HG03342 (cell line): ENCODE data around the gene FAIM.
"Not testable (repeated sequence)": the region's sequence is repeated elsewhere in the genome, so short reads cannot be mapped to it uniquely, and the experiment has no call there.

ENCODE experiments used
- ATAC-seq: cut with Tn5 transposase; IDR thresholded peaks from one replicate; pipeline ENCODE4 v1.9.1; 2021; ENCODE audit warnings: mild to moderate bottlenecking, moderate library complexity; ENCODE audit not compliant: unreplicated experiment

Gene FAIM

DNA sequence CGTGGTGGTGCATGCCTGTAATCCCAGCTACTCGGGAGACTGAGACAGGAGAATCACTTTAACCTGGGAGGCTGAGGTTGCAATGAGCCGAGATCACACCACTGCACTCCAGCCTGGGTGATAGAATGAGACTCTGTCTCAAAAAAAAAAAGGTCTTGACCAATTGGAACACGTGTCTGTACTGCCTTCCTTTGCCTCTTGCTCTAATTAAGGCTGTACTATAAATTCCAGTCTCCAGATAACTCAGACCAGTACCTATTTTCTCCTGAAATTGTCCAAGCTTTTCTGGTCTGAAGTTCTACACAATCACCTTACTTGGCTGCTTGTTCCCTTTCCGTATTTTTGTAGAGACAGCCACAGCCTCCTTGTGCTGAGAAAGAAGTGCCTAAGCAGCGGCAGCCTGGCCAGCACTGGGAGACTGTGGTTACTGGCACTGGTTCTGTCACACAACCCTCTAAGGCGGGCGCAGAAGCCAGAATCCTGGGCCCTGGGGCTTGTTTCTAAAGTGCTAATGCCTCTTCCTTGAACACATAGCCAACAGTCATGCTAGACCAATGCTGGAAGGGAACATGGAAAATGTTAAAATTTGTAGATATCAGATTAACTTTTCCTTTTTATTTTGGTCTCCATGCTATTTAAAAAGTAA lies 8.3 kb upstream of the FAIM start:
- no peak for ATAC-seq

- not testable (repeated sequence) for ATAC-seq
These were observed 6.9 kb upstream of the FAIM start for GRCh38 chr3:138601661-138602060.

DNA sequence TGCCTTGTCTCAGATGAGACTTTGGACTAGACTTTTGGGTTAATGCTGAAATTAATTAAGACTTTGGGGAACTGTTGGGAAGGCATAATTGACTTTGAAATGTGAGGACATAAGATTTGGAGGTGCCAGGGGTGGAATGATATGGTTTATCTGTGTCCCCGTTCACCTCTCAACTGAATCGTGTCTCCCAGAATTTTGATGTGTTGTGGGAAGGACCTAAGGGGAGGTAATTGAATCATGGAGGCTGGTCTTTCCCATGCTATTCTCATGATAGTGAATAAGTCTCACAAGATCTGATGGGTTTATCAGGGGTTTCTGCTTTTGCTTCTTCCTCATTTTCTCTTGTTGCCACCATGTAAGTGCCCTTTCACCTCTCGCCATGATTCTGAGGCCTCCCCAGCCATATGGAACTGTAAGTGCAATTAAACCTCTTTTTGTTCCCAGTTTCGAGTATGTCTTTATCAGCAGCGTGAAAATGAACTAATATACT lies 4.4 kb upstream of the FAIM start:
- not testable (repeated sequence) for ATAC-seq

GRCh38 chr3:138609898-138610266 lies 1.3 kb downstream of the FAIM start:
- no peak for ATAC-seq

- no peak for ATAC-seq
These were observed 6.9 kb downstream of the FAIM start for GRCh38 chr3:138615462-138615861.

DNA sequence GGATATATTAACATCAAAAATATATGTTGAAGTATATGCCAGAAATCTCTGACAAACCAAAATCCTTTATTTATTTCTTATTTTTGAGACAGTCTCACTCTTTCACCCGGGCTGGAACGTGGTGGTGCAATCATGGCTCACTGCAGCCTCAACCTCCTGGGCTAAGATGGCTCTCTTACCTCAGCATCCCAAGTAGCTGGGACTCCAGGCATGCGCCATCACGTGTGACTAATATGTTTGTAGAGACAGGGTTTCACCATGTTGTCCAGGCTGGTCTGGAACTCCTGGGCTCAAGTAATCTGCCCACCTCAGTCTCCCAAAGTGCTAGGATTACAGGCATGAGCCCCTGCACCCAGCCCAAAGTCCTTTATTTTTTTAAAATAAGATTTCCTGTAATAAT lies 11.9 kb downstream of the FAIM start:
- no peak for ATAC-seq

GRCh38 chr3:138624518-138624917 lies 15.9 kb downstream of the FAIM start:
- no peak for ATAC-seq

- no peak for ATAC-seq
These were observed 17.3 kb downstream of the FAIM start for GRCh38 chr3:138625707-138626365.

DNA sequence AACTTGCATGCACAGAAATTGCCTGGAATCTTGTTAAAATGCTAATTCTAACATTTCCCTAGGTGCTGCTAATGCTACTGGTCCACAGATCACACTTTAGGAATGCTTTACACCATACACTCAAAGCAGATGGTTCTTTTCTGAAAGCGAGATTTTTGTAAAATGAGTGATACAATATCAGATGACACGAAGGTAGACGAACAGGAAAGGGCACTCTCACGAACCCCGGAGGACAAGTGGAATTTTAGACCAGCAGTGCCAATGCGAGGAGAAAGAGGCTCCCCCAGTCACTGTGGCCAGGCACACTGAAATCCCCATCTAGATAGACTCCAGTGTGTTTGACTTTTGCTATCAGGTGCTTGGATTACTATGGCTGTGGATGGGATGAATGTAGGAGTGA lies 21.0 kb downstream of the FAIM start:
- no peak for ATAC-seq

DNA sequence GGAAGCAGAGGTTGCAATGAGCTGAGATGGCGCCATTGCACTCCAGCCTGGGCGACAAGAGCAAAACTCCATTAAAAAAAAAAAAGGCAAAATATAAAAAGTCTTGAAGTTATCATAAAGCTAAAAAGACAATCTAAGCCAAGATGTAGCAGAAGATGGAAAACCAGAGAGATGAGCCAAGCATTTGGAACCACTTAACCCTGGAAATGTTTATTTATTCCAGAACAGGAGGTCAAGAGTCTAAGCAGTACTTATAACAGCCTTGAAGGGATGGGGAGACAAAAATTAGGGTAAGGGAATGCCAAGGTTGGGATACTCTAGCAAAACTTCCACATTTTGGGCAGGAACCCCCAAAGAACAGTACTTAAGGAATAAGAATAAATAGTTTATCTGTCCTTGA lies 30.1 kb downstream of the FAIM start:
- ATAC-seq: no peak

DNA sequence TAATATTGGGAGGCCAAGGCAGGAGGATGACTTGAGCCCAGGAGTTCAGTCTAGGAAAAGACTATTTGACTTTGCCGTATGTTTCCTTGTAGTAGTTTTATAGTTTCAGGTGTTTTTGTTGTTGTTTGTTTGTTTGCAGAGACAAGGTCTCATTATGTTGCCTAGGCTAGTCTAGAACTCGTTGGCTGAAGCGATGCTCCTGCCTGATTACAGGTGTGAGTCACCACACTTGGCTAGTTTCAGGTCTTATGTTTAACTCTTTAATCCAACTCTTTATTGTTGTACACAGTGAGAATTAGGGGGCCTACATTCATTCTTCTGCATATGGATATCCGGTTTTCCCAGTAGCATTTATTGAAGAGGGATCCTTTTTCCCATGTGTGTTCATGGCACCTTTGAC lies 32.0 kb downstream of the FAIM start:
- no peak for ATAC-seq

DNA sequence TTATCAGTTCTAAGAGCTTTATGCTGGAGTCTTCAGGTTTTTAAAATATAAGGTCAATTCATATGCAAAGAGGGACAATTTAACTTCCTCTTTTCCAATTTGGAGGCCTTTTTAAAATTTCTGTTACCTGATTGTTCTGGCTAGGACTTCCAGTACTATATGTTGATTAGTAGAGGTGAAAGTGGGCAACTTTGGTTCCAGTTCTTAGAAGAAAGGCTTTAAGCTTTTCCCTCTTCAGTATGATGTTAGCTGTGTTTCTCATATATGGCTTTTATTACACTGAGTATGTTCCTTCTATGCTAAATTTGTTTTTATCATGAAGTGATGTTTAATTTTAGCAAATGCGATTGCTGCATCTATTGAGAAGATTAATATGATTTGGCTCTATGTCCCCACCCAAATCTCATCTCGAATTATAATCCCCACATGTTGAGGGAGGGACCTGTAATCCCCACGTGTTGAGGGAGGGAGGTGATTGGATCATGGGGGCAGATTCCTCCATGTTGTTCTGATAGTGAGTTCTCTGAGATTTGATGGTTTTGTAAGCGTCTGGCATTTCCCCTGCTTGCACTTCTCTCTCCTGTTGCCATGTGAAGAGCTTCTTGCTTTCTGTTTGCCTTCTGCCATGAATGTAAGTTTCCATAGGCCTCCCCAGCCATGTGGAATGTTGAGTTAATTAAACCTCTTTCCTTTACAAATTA lies 33.8 kb downstream of the FAIM start:
- no peak for ATAC-seq

DNA sequence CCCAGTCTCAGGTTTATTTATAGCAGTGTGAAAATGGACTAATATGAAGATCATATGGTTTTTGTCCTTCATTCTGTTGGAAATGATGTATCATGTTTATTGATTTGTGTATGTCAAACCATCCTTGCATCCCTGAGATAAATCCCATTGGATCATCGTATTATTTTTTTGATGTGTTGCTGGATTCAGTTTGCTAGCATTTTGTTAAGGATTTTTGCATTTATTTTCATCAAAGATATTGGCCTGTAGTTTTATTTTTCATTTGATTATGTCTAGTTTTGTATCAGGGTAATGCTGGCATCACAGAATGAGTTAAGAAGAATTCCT lies 34.3 kb downstream of the FAIM start:
- no peak for ATAC-seq

- no peak for ATAC-seq
These were observed 37.4 kb downstream of the FAIM start for GRCh38 chr3:138646008-138646407.

- no peak for ATAC-seq
These were observed 37.9 kb downstream of the FAIM start for GRCh38 chr3:138646513-138646912.

- ATAC-seq: no peak
These were observed 40.6 kb downstream of the FAIM start for GRCh38 chr3:138649134-138649533.

- ATAC-seq: no peak
These were observed 45.0 kb downstream of the FAIM start for GRCh38 chr3:138653567-138653966.

- no peak for ATAC-seq
These were observed 48.9 kb downstream of the FAIM start for GRCh38 chr3:138657508-138657907.

DNA sequence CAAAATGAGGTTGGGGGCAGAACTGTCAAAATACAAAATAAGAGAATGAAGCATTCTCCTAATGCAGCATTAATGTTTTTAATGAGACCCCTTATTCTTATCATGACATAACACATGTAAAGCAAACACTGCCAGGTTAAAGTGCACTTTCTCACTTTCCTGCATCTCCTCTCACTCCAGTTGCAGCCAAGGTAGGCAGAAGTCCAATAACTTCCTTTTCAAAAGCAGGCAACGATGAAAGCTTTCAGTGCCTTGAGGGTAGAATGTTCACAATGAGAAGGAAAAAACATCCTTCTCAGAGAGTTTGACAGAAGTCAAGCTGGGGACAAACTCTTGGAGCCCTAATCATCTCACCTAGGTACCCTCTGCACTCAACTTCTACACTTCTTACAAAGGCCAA lies 59.5 kb downstream of the FAIM start:
- no peak for ATAC-seq

- no peak for ATAC-seq
These were observed 61.8 kb downstream of the FAIM start for GRCh38 chr3:138670407-138670806.

- no peak for ATAC-seq
These were observed 65.3 kb downstream of the FAIM start for GRCh38 chr3:138673641-138674530.
